ENCODE results near the gene ZNF93. TPM values are rescaled to one million over a fixed set of nuclear protein-coding genes. Genes with fewer than 3 reads are reported as not detected.
"Not testable (repeated sequence)": the region's sequence is repeated elsewhere in the genome, so short reads cannot be mapped to it uniquely, and the experiment has no call there.

The ZNF93 gene
- total and polyA plus RNA-seq, 2 donors = 4.6 to 11.0 TPM

DNA sequence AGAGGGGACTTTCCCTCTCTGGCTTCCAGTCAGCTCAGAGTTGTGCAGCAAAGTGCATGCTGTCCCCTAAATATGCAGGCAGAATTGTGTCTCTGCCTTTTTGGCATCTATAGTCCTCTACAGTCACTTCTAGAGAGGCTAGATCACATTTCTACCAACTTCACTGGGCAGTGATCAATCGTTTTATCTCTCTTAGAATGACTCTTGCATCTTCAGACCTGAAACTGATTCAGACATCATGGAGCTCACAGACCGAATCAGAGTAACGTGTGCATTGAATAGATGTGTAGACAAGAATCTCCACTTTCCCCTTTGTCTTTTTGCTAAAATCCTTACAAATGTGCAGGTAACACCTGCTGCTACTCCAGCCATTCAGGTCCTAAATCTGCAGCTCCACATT is 28.8 kb upstream of the ZNF93 start:
- H3K27me3 ChIP-seq (ENCODE audit: control insufficient read depth in 2 of 2, insufficient read depth in 1 of 2, low read length in 1 of 2) = no peaks in the 10 kb centered on the region
- H3K4me1 ChIP-seq (ENCODE audit: control insufficient read depth in 2 of 2, insufficient read depth in 2 of 2, low read length in 2 of 2) = peaks cover 0 to 2% of the 10 kb centered on the region in 2 donors
- no peak overlapping the region for H3K27ac ChIP-seq (ENCODE audit: low read depth in 1 of 2, low read length in 1 of 2)
- H3K36me3 ChIP-seq (ENCODE audit: control insufficient read depth in 2 of 2, insufficient read depth in 2 of 2, low read length in 1 of 2) = peaks cover 2 to 8% of the 10 kb centered on the region in 2 donors
- H3K9me3 ChIP-seq (ENCODE audit: control insufficient read depth in 2 of 2, insufficient read depth in 1 of 2, low read length in 1 of 2) = peaks cover 5 to 18% of the 10 kb centered on the region in 2 donors
- WGBS = 96% methylated on average over 3 of the region's 3 CpGs
- no peak for DNase-seq (ENCODE audit: low read depth in 6 of 9, low spot score in 9 of 9)
- H3K4me3 ChIP-seq (ENCODE audit: low read length in 2 of 2) = no peak overlapping the region

DNA sequence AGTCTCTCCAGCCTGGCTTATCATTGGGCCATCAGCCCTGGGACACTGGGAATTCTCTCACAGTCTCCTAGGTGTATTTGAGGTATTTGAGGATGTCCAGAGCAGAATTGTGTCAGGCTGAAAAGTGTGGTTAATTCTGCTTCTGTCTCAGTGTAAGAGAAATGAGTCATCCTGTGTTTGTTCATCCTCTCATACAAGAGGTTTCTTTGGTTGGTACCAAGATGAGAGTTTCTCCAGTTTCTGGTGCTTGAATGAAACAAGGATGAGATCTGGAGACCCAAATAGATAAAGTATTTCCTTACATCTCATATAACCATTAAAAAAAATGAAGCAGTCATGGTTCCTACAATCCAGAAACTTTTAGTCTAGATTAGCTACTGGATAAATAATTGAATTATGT is 27.4 kb upstream of the ZNF93 start:
- H3K4me3 ChIP-seq (ENCODE audit: low read length in 2 of 2) = no peak overlapping the region
- no peaks in the 10 kb centered on the region for H3K27me3 ChIP-seq (ENCODE audit: control insufficient read depth in 2 of 2, insufficient read depth in 1 of 2, low read length in 1 of 2)
- no peak overlapping the region for H3K27ac ChIP-seq (ENCODE audit: low read depth in 1 of 2, low read length in 1 of 2)
- peaks cover 2 to 8% of the 10 kb centered on the region in 2 donors for H3K36me3 ChIP-seq (ENCODE audit: control insufficient read depth in 2 of 2, insufficient read depth in 2 of 2, low read length in 1 of 2)
- peaks cover 5 to 18% of the 10 kb centered on the region in 2 donors for H3K9me3 ChIP-seq (ENCODE audit: control insufficient read depth in 2 of 2, insufficient read depth in 1 of 2, low read length in 1 of 2)
- no peak for DNase-seq (ENCODE audit: low read depth in 6 of 9, low spot score in 9 of 9)
- no peaks in the 10 kb centered on the region for H3K4me1 ChIP-seq (ENCODE audit: control insufficient read depth in 2 of 2, insufficient read depth in 2 of 2, low read length in 2 of 2)

DNA sequence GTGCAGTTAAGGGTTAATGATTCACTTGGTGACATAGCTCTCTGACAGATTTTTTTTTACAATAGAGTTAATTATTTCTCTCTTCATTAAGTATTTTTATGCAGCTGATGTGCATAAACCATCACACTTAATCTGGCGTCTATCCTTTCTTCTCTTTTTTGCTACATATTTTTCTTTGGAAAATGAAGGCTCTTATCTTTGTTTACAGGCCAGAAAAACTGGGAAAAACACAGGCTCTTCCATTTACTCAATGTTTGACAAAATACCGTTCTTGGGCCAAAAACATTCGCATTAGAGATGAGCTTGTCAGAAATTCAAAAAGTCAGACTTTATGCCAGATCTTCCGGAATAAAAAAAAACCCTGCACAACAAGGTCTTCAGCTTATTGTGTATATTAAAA is 23.0 kb upstream of the ZNF93 start:
- Histone ChIP-seq H3K36me3 (ENCODE audit: control insufficient read depth in 2 of 2, insufficient read depth in 2 of 2, low read length in 1 of 2) (peaks cover 16 to 28% of the 10 kb centered on the region in 2 donors), H3K27ac (ENCODE audit: low read depth in 1 of 2, low read length in 1 of 2) (no peak overlapping the region), H3K4me1 (ENCODE audit: control insufficient read depth in 2 of 2, insufficient read depth in 2 of 2, low read length in 2 of 2) (no peaks in the 10 kb centered on the region), H3K27me3 (ENCODE audit: control insufficient read depth in 2 of 2, insufficient read depth in 1 of 2, low read length in 1 of 2) (no peaks in the 10 kb centered on the region), H3K4me3 (ENCODE audit: low read length in 2 of 2) (no peak overlapping the region), H3K9me3 (ENCODE audit: control insufficient read depth in 2 of 2, insufficient read depth in 1 of 2, low read length in 1 of 2) (peaks cover 15 to 24% of the 10 kb centered on the region in 2 donors)
- WGBS = 97% methylated on average over 4 of the region's 4 CpGs
- no peak for DNase-seq (ENCODE audit: low read depth in 6 of 9, low spot score in 9 of 9)

DNA sequence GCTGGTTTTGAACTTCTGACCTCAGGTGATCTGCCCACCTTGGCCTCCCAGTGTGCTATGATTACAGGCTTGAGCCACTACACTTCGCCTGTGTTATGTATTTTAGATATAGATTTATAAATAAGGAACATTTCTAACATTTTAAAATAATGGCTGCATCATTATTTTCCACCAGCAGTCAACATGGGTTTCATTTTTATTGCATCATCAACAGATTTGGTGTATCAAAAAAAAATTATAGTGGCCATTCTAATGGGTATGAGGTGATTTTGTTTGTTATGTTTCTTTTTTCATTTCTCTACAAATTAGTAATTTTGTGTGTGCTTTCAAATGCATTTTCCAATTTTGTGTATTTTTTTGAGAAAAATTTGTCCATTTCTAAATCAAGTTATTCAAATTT is 16.2 kb upstream of the ZNF93 start:
- no peaks in the 10 kb centered on the region for H3K27me3 ChIP-seq (ENCODE audit: control insufficient read depth in 2 of 2, insufficient read depth in 1 of 2, low read length in 1 of 2)
- no peak for DNase-seq (ENCODE audit: low read depth in 6 of 9, low spot score in 9 of 9)
- H3K36me3 ChIP-seq (ENCODE audit: control insufficient read depth in 2 of 2, insufficient read depth in 2 of 2, low read length in 1 of 2) = peaks cover 16 to 34% of the 10 kb centered on the region in 2 donors
- H3K4me3 ChIP-seq (ENCODE audit: low read length in 2 of 2) = no peak overlapping the region
- H3K27ac ChIP-seq (ENCODE audit: low read depth in 1 of 2, low read length in 1 of 2) = no peak overlapping the region
- 97% methylated on average over 1 of the region's 1 CpG for WGBS
- peaks cover 15 to 25% of the 10 kb centered on the region in 2 donors for H3K9me3 ChIP-seq (ENCODE audit: control insufficient read depth in 2 of 2, insufficient read depth in 1 of 2, low read length in 1 of 2)
- no peaks in the 10 kb centered on the region for H3K4me1 ChIP-seq (ENCODE audit: control insufficient read depth in 2 of 2, insufficient read depth in 2 of 2, low read length in 2 of 2)

DNA sequence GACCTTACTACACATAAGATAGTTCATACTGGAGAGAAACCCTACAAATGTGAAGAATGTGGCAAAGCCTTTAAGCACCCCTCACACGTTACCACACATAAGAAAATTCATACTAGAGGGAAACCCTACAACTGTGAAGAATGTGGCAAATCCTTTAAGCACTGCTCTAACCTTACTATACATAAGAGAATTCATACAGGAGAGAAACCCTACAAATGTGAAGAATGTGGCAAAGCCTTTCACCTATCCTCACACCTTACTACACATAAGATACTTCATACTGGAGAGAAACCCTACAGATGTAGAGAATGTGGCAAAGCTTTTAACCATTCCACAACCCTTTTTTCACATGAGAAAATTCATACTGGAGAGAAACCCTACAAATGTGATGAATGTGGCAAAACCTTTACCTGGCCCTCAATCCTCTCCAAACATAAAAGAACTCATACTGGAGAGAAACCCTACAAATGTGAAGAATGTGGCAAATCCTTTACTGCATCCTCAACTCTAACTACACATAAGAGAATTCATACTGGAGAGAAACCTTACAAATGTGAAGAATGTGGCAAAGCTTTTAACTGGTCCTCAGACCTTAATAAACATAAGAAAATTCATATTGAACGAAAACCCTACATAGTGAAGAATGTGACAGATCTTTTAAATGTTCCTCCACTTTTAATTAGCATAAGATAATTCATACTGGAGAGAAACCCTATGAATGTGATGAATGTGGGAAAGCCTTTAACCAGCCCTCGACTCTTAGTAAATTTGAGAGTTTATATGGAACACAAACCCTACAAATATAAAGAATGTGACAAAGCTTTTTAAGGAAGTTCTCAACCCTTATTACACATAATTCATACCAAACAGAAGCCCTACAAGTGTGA is 8.4 kb upstream of the ZNF93 start:
- not testable (repeated sequence) for H3K4me1 ChIP-seq (ENCODE audit: control insufficient read depth in 2 of 2, insufficient read depth in 2 of 2, low read length in 2 of 2); DNase-seq (ENCODE audit: low read depth in 6 of 9, low spot score in 9 of 9); H3K4me3 ChIP-seq (ENCODE audit: low read length in 2 of 2); H3K27ac ChIP-seq (ENCODE audit: low read depth in 1 of 2, low read length in 1 of 2); H3K27me3 ChIP-seq (ENCODE audit: control insufficient read depth in 2 of 2, insufficient read depth in 1 of 2, low read length in 1 of 2)
- Histone ChIP-seq H3K9me3 (ENCODE audit: control insufficient read depth in 2 of 2, insufficient read depth in 1 of 2, low read length in 1 of 2) (peaks cover 10 to 28% of the 10 kb centered on the region in 2 donors), H3K36me3 (ENCODE audit: control insufficient read depth in 2 of 2, insufficient read depth in 2 of 2, low read length in 1 of 2) (peaks cover 0 to 14% of the 10 kb centered on the region in 2 donors)
- WGBS = 98% methylated on average over 3 of the region's 3 CpGs

DNA sequence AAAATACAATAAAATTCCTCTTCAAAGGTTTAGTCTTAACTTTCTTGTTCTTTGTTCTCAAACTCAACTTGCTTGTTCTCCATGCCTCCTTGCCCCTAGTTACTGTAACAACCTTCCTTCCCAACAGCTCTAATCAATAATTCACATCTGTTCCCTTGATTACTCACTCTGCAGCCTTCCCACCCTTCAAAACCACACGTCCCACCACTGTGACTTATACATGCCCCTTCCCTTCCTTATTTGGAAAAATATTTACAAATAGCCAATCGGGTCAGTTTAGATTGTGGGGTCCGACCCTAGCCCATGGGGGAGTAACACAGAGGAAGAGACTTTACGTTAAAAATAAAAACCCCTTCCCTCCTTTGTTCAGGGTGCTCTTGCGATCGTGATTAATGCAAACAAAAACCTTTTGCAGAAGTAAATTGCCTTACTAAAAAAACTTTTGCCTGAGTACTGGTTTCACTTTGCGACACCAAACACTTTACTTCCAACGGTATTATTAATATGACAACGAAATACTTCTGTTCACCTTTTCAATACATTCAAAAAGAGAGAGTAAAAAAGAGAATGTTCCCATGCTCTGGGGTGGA is 512 bp upstream of the ZNF93 start:
- DNase-seq (ENCODE audit: low read depth in 6 of 9, low spot score in 9 of 9) = peak in 1 of 9 donors; percentile 1
- H3K9me3 ChIP-seq (ENCODE audit: control insufficient read depth in 2 of 2, insufficient read depth in 1 of 2, low read length in 1 of 2) = peaks cover 2 to 33% of the 10 kb centered on the region in 2 donors

DNA sequence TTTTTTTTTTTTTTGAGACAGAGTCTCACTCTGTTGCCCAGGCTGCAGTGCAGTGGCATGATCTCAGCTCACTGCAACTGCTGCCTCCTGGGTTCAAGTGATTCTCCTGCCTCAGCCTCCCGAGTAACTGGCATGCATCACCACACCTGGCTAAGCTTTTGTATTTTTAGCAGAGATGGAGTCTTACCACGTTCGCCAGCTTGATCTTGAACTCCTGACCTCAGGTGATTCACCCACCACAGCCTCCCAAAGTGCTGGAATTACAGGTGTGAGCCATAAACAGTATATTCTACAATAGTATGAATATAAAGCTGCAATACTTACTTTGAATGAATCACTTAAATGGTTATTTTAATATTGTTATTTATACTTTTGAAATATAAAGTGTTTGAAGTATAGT is 6.8 kb downstream of the ZNF93 start:
- not testable (repeated sequence) for H3K4me1 ChIP-seq (ENCODE audit: control insufficient read depth in 2 of 2, insufficient read depth in 2 of 2, low read length in 2 of 2); H3K27ac ChIP-seq (ENCODE audit: low read depth in 1 of 2, low read length in 1 of 2); DNase-seq (ENCODE audit: low read depth in 6 of 9, low spot score in 9 of 9); H3K4me3 ChIP-seq (ENCODE audit: low read length in 2 of 2); H3K27me3 ChIP-seq (ENCODE audit: control insufficient read depth in 2 of 2, insufficient read depth in 1 of 2, low read length in 1 of 2)
- WGBS = 90% methylated on average over 3 of the region's 3 CpGs
- Histone ChIP-seq H3K36me3 (ENCODE audit: control insufficient read depth in 2 of 2, insufficient read depth in 2 of 2, low read length in 1 of 2) (peaks cover 0 to 10% of the 10 kb centered on the region in 2 donors), H3K9me3 (ENCODE audit: control insufficient read depth in 2 of 2, insufficient read depth in 1 of 2, low read length in 1 of 2) (peaks cover 4 to 21% of the 10 kb centered on the region in 2 donors)

More for the DNA sequence above, 512 bp upstream of the ZNF93 start:
- H3K27ac ChIP-seq (ENCODE audit: low read depth in 1 of 2, low read length in 1 of 2) = peak overlapping the region; percentile 80 to 92
- peak overlapping the region; percentile 71 to 80 for H3K4me3 ChIP-seq (ENCODE audit: low read length in 2 of 2)
- under 1% methylated on average over 9 of the region's 9 CpGs for WGBS
- no peaks in the 10 kb centered on the region for H3K27me3 ChIP-seq (ENCODE audit: control insufficient read depth in 2 of 2, insufficient read depth in 1 of 2, low read length in 1 of 2)
- H3K4me1 ChIP-seq (ENCODE audit: control insufficient read depth in 2 of 2, insufficient read depth in 2 of 2, low read length in 2 of 2) = peaks cover 3 to 8% of the 10 kb centered on the region in 2 donors
- peaks cover 0 to 6% of the 10 kb centered on the region in 2 donors for H3K36me3 ChIP-seq (ENCODE audit: control insufficient read depth in 2 of 2, insufficient read depth in 2 of 2, low read length in 1 of 2)

DNA sequence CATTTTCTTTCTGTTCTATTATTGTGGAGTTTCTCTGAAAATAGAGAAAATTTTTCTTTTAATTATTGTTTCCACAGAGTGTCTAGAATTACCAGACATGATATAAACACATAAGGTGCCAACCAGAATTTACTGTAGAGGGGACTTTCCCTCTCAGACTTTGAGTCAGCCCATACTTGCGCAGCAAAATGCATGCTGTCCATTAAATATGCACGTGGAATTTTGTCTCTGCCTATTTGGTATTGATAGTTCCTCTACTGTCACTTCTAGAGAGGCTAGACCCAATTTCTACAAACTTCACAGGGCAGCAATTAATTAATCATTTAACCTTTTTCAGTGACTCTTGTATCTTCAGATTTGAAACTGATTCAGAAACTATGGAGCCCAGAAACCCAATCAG is 8.9 kb downstream of the ZNF93 start:
- WGBS = 96% methylated on average over 2 of the region's 2 CpGs
- Histone ChIP-seq H3K4me3 (ENCODE audit: low read length in 2 of 2) (no peak overlapping the region), H3K36me3 (ENCODE audit: control insufficient read depth in 2 of 2, insufficient read depth in 2 of 2, low read length in 1 of 2) (peaks cover 0 to 10% of the 10 kb centered on the region in 2 donors), H3K9me3 (ENCODE audit: control insufficient read depth in 2 of 2, insufficient read depth in 1 of 2, low read length in 1 of 2) (peaks cover 4 to 8% of the 10 kb centered on the region in 2 donors), H3K4me1 (ENCODE audit: control insufficient read depth in 2 of 2, insufficient read depth in 2 of 2, low read length in 2 of 2) (no peaks in the 10 kb centered on the region), H3K27ac (ENCODE audit: low read depth in 1 of 2, low read length in 1 of 2) (no peak overlapping the region), H3K27me3 (ENCODE audit: control insufficient read depth in 2 of 2, insufficient read depth in 1 of 2, low read length in 1 of 2) (no peaks in the 10 kb centered on the region)
- DNase-seq (ENCODE audit: low read depth in 6 of 9, low spot score in 9 of 9) = no peak

DNA sequence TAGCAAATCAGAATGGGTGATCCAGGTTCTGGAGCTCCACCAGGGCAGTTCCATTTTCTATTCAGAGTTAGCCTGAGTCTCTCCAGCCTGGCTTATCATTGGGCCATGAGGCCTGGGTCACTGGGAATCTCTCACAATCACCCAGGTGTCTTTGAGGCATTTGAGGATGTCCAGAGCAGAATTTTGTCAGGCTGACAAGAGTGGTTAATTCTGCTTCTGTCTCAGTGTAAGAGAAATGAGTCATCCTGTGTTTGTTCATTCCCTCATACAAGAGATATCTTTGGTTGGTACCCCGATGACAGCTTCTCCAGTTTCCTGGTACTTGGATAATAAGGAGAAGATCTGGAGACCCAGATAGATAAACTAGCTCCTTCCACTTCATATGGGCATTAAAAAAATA is 10.4 kb downstream of the ZNF93 start:
- H3K4me1 ChIP-seq (ENCODE audit: control insufficient read depth in 2 of 2, insufficient read depth in 2 of 2, low read length in 2 of 2) = no peaks in the 10 kb centered on the region
- 100% methylated on average over 1 of the region's 1 CpG for WGBS
- no peaks in the 10 kb centered on the region for H3K27me3 ChIP-seq (ENCODE audit: control insufficient read depth in 2 of 2, insufficient read depth in 1 of 2, low read length in 1 of 2)
- peaks cover 0 to 4% of the 10 kb centered on the region in 2 donors for H3K9me3 ChIP-seq (ENCODE audit: control insufficient read depth in 2 of 2, insufficient read depth in 1 of 2, low read length in 1 of 2)
- no peak overlapping the region for H3K4me3 ChIP-seq (ENCODE audit: low read length in 2 of 2)
- DNase-seq (ENCODE audit: low read depth in 6 of 9, low spot score in 9 of 9) = no peak
- H3K27ac ChIP-seq (ENCODE audit: low read depth in 1 of 2, low read length in 1 of 2) = no peak overlapping the region
- peaks cover 0 to 4% of the 10 kb centered on the region in 2 donors for H3K36me3 ChIP-seq (ENCODE audit: control insufficient read depth in 2 of 2, insufficient read depth in 2 of 2, low read length in 1 of 2)
